Measurements from ENCODE around the gene LRP5. TPM values are rescaled to one million over a fixed set of nuclear protein-coding genes. Genes with fewer than 3 reads are reported as not detected.

LRP5 gene
- total RNA-seq, 2 donors from 2014 or later, result 34.6 to 60.9 TPM

GRCh38 chr11:68372625-68373024, 60.2 kb downstream of the LRP5 start:
- H3K4me3 ChIP-seq, result no peak overlapping the region
- peaks cover 5% of the 10 kb centered on the region for H3K36me3 ChIP-seq
- H3K27ac ChIP-seq, result peak overlapping the region; percentile 86 to 93
- no peak for TF ChIP-seq CTCF (IDR thresholded peaks at IDR 0.05)
- no peaks in the 10 kb centered on the region for H3K27me3 ChIP-seq
- H3K9me3 ChIP-seq, result no peaks in the 10 kb centered on the region
- H3K4me1 ChIP-seq, result peaks cover 0 to 80% of the 10 kb centered on the region in 2 donors
- DNase-seq (ENCODE audit: low spot score), result no peak

- no peak for TF ChIP-seq CTCF (IDR thresholded peaks at IDR 0.05)
- DNase-seq (ENCODE audit: low spot score), result no peak
Measured at GRCh38 chr11:68373189-68373814, 60.9 kb downstream of the LRP5 start.

GRCh38 chr11:68373815-68374501, 61.6 kb downstream of the LRP5 start:
- Histone ChIP-seq H3K4me3 (peak overlapping the region; percentile 16 to 21), H3K27me3 (no peaks in the 10 kb centered on the region), H3K9me3 (no peaks in the 10 kb centered on the region), H3K36me3 (no peaks in the 10 kb centered on the region), H3K27ac (peak overlapping the region; percentile 86 to 93), H3K4me1 (peaks cover 0 to 87% of the 10 kb centered on the region in 2 donors)
- TF ChIP-seq CTCF (IDR thresholded peaks at IDR 0.05), result no peak
- DNase-seq (ENCODE audit: low spot score), result peak; percentile 83

More at GRCh38 chr11:68373189-68373814, 60.9 kb downstream of the LRP5 start:
- Histone ChIP-seq H3K9me3 (no peaks in the 10 kb centered on the region), H3K4me1 (peaks cover 0 to 87% of the 10 kb centered on the region in 2 donors), H3K27me3 (no peaks in the 10 kb centered on the region), H3K27ac (peak overlapping the region; percentile 86 to 93), H3K36me3 (no peaks in the 10 kb centered on the region), H3K4me3 (peak overlapping the region in 1 of 2 donors; percentile 21)

DNA sequence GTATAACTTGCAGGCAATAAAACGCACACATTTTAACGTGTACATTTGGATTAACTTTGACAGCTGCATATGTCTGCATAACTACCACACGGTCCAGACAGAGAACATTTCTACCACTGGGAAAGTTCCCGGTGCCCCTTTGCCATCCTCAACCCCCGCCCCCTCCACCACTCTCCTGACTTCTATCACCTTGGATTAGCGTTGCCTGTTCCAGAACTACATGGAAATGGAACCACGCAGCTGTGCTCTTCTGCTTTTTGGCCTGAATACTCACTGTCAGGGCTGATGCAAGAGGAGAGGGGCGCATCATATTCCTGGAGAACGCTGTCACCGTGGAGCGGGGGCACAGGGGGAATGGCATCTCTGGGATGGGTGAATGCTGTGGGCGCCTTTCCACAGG, 62.1 kb downstream of the LRP5 start:
- no peak for DNase-seq (ENCODE audit: low spot score)
- TF ChIP-seq CTCF (IDR thresholded peaks at IDR 0.05), result no peak
- no peaks in the 10 kb centered on the region for H3K27me3 ChIP-seq
- H3K4me3 ChIP-seq, result no peak overlapping the region
- peaks cover 0 to 90% of the 10 kb centered on the region in 2 donors for H3K4me1 ChIP-seq
- no peaks in the 10 kb centered on the region for H3K9me3 ChIP-seq
- no peaks in the 10 kb centered on the region for H3K36me3 ChIP-seq
- peak overlapping the region; percentile 86 to 93 for H3K27ac ChIP-seq

GRCh38 chr11:68375337-68375736, 62.9 kb downstream of the LRP5 start:
- Histone ChIP-seq H3K4me3 (no peak overlapping the region), H3K9me3 (no peaks in the 10 kb centered on the region), H3K27me3 (no peaks in the 10 kb centered on the region), H3K27ac (peak overlapping the region; percentile 86 to 93), H3K4me1 (peaks cover 0 to 90% of the 10 kb centered on the region in 2 donors), H3K36me3 (no peaks in the 10 kb centered on the region)
- TF ChIP-seq CTCF (IDR thresholded peaks at IDR 0.05), result no peak
- DNase-seq (ENCODE audit: low spot score), result no peak

Measured in right atrium auricular region (tissue), 2 donors.